ENCODE results near the gene POU4F1.
"Not testable (repeated sequence)": the region's sequence is repeated elsewhere in the genome, so short reads cannot be mapped to it uniquely, and the experiment has no call there.

The POU4F1 gene

GRCh38 chr13:78603240-78603957 is at the start of gene POU4F1:
POU4F1 (minus strand) TSS chr13:78603552; CDS start chr13:78603326, 226 bp downstream.
- no CpG with 5 or more reads among the region's 80 CpGs for WGBS (ENCODE audit: insufficient coverage, insufficient read length)
- no peak for DNase-seq (ENCODE audit: low read depth, low spot score)
- no peaks in the 10 kb centered on the region for H3K36me3 ChIP-seq (ENCODE audit: control insufficient read depth, insufficient read depth, low read length)
- peaks cover 6% of the 10 kb centered on the region; the same call in 1 of the 2 replicates for H3K4me1 ChIP-seq (ENCODE audit: control insufficient read depth, insufficient read depth, low read length)
- H3K27ac ChIP-seq (ENCODE audit: low read length): no peak within 1 kb of the TSS
- peak within 1 kb of the TSS; percentile 45; the same call in 1 of the 2 replicates for H3K4me3 ChIP-seq (ENCODE audit: low read length)
- H3K27me3 ChIP-seq (ENCODE audit: control insufficient read depth, insufficient read depth, low read length): peaks cover 88% of the 10 kb centered on the region
- no peaks in the 10 kb centered on the region for H3K9me3 ChIP-seq (ENCODE audit: control insufficient read depth, insufficient read depth, low read length)

GRCh38 chr13:78652651-78653050 is 49.3 kb upstream of the POU4F1 start:
- no peak for DNase-seq (ENCODE audit: low read depth, low spot score)
- Histone ChIP-seq H3K4me1 (ENCODE audit: control insufficient read depth, insufficient read depth, low read length) (no peaks in the 10 kb centered on the region), H3K36me3 (ENCODE audit: control insufficient read depth, insufficient read depth, low read length) (no peaks in the 10 kb centered on the region), H3K27ac (ENCODE audit: low read length) (no peak overlapping the region), H3K4me3 (ENCODE audit: low read length) (no peak overlapping the region), H3K9me3 (ENCODE audit: control insufficient read depth, insufficient read depth, low read length) (no peaks in the 10 kb centered on the region), H3K27me3 (ENCODE audit: control insufficient read depth, insufficient read depth, low read length) (no peaks in the 10 kb centered on the region)
- WGBS (ENCODE audit: insufficient coverage, insufficient read length): no CpG with 5 or more reads among the region's 1 CpG

GRCh38 chr13:78650717-78651083 is 47.3 kb upstream of the POU4F1 start:
- no CpG with 5 or more reads among the region's 2 CpGs for WGBS (ENCODE audit: insufficient coverage, insufficient read length)
- Histone ChIP-seq H3K4me3 (ENCODE audit: low read length) (no peak overlapping the region), H3K27me3 (ENCODE audit: control insufficient read depth, insufficient read depth, low read length) (no peaks in the 10 kb centered on the region), H3K9me3 (ENCODE audit: control insufficient read depth, insufficient read depth, low read length) (no peaks in the 10 kb centered on the region), H3K36me3 (ENCODE audit: control insufficient read depth, insufficient read depth, low read length) (no peaks in the 10 kb centered on the region), H3K27ac (ENCODE audit: low read length) (no peak overlapping the region), H3K4me1 (ENCODE audit: control insufficient read depth, insufficient read depth, low read length) (no peaks in the 10 kb centered on the region; the same call in 1 of the 2 replicates)
- DNase-seq (ENCODE audit: low read depth, low spot score): no peak

GRCh38 chr13:78649997-78650716 is 46.8 kb upstream of the POU4F1 start:
- Histone ChIP-seq H3K9me3 (ENCODE audit: control insufficient read depth, insufficient read depth, low read length) (no peaks in the 10 kb centered on the region), H3K27ac (ENCODE audit: low read length) (no peak overlapping the region), H3K27me3 (ENCODE audit: control insufficient read depth, insufficient read depth, low read length) (no peaks in the 10 kb centered on the region), H3K4me1 (ENCODE audit: control insufficient read depth, insufficient read depth, low read length) (no peaks in the 10 kb centered on the region; the same call in 1 of the 2 replicates), H3K36me3 (ENCODE audit: control insufficient read depth, insufficient read depth, low read length) (no peaks in the 10 kb centered on the region), H3K4me3 (ENCODE audit: low read length) (no peak overlapping the region)
- DNase-seq (ENCODE audit: low read depth, low spot score): no peak
- WGBS (ENCODE audit: insufficient coverage, insufficient read length): 100% methylated on average over 1 of the region's 3 CpGs

GRCh38 chr13:78647109-78647678 is 43.8 kb upstream of the POU4F1 start:
- not testable (repeated sequence) for H3K4me1 ChIP-seq (ENCODE audit: control insufficient read depth, insufficient read depth, low read length); H3K36me3 ChIP-seq (ENCODE audit: control insufficient read depth, insufficient read depth, low read length); H3K27me3 ChIP-seq (ENCODE audit: control insufficient read depth, insufficient read depth, low read length); H3K27ac ChIP-seq (ENCODE audit: low read length); DNase-seq (ENCODE audit: low read depth, low spot score); H3K4me3 ChIP-seq (ENCODE audit: low read length); H3K9me3 ChIP-seq (ENCODE audit: control insufficient read depth, insufficient read depth, low read length)
- WGBS (ENCODE audit: insufficient coverage, insufficient read length): no CpG with 5 or more reads among the region's 11 CpGs

GRCh38 chr13:78638216-78638615 is 34.9 kb upstream of the POU4F1 start:
- no peaks in the 10 kb centered on the region; the same call in 1 of the 2 replicates for H3K36me3 ChIP-seq (ENCODE audit: control insufficient read depth, insufficient read depth, low read length)
- no CpG with 5 or more reads among the region's 4 CpGs for WGBS (ENCODE audit: insufficient coverage, insufficient read length)

GRCh38 chr13:78636495-78636894 is 33.1 kb upstream of the POU4F1 start:
- DNase-seq (ENCODE audit: low read depth, low spot score): no peak
- Histone ChIP-seq H3K27me3 (ENCODE audit: control insufficient read depth, insufficient read depth, low read length) (no peaks in the 10 kb centered on the region), H3K9me3 (ENCODE audit: control insufficient read depth, insufficient read depth, low read length) (no peaks in the 10 kb centered on the region), H3K4me1 (ENCODE audit: control insufficient read depth, insufficient read depth, low read length) (no peaks in the 10 kb centered on the region), H3K27ac (ENCODE audit: low read length) (no peak overlapping the region), H3K4me3 (ENCODE audit: low read length) (no peak overlapping the region), H3K36me3 (ENCODE audit: control insufficient read depth, insufficient read depth, low read length) (no peaks in the 10 kb centered on the region; the same call in 1 of the 2 replicates)

More at GRCh38 chr13:78638216-78638615, 34.9 kb upstream of the POU4F1 start:
- Histone ChIP-seq H3K27ac (ENCODE audit: low read length) (no peak overlapping the region), H3K9me3 (ENCODE audit: control insufficient read depth, insufficient read depth, low read length) (no peaks in the 10 kb centered on the region), H3K27me3 (ENCODE audit: control insufficient read depth, insufficient read depth, low read length) (no peaks in the 10 kb centered on the region), H3K4me3 (ENCODE audit: low read length) (no peak overlapping the region), H3K4me1 (ENCODE audit: control insufficient read depth, insufficient read depth, low read length) (no peaks in the 10 kb centered on the region)
- DNase-seq (ENCODE audit: low read depth, low spot score): no peak

GRCh38 chr13:78632996-78633395 is 29.6 kb upstream of the POU4F1 start:
- no peaks in the 10 kb centered on the region; the same call in 1 of the 2 replicates for H3K36me3 ChIP-seq (ENCODE audit: control insufficient read depth, insufficient read depth, low read length)
- WGBS (ENCODE audit: insufficient coverage, insufficient read length): no CpG with 5 or more reads among the region's 4 CpGs

GRCh38 chr13:78631077-78631476 is 27.7 kb upstream of the POU4F1 start:
- H3K9me3 ChIP-seq (ENCODE audit: control insufficient read depth, insufficient read depth, low read length): no peaks in the 10 kb centered on the region
- WGBS (ENCODE audit: insufficient coverage, insufficient read length): no CpG with 5 or more reads among the region's 1 CpG
- no peak overlapping the region for H3K27ac ChIP-seq (ENCODE audit: low read length)

More at GRCh38 chr13:78632996-78633395, 29.6 kb upstream of the POU4F1 start:
- H3K27me3 ChIP-seq (ENCODE audit: control insufficient read depth, insufficient read depth, low read length): no peaks in the 10 kb centered on the region
- no peaks in the 10 kb centered on the region for H3K9me3 ChIP-seq (ENCODE audit: control insufficient read depth, insufficient read depth, low read length)
- no peak for DNase-seq (ENCODE audit: low read depth, low spot score)
- no peak overlapping the region for H3K4me3 ChIP-seq (ENCODE audit: low read length)
- H3K27ac ChIP-seq (ENCODE audit: low read length): no peak overlapping the region
- H3K4me1 ChIP-seq (ENCODE audit: control insufficient read depth, insufficient read depth, low read length): no peaks in the 10 kb centered on the region

GRCh38 chr13:78630511-78630910 is 27.2 kb upstream of the POU4F1 start:
- Histone ChIP-seq H3K4me3 (ENCODE audit: low read length) (no peak overlapping the region), H3K4me1 (ENCODE audit: control insufficient read depth, insufficient read depth, low read length) (no peaks in the 10 kb centered on the region), H3K27me3 (ENCODE audit: control insufficient read depth, insufficient read depth, low read length) (no peaks in the 10 kb centered on the region), H3K9me3 (ENCODE audit: control insufficient read depth, insufficient read depth, low read length) (no peaks in the 10 kb centered on the region), H3K27ac (ENCODE audit: low read length) (no peak overlapping the region), H3K36me3 (ENCODE audit: control insufficient read depth, insufficient read depth, low read length) (no peaks in the 10 kb centered on the region; the same call in 1 of the 2 replicates)
- no peak for DNase-seq (ENCODE audit: low read depth, low spot score)
- no CpG with 5 or more reads among the region's 1 CpG for WGBS (ENCODE audit: insufficient coverage, insufficient read length)

More at GRCh38 chr13:78631077-78631476, 27.7 kb upstream of the POU4F1 start:
- no peak for DNase-seq (ENCODE audit: low read depth, low spot score)
- Histone ChIP-seq H3K4me3 (ENCODE audit: low read length) (no peak overlapping the region), H3K4me1 (ENCODE audit: control insufficient read depth, insufficient read depth, low read length) (no peaks in the 10 kb centered on the region), H3K36me3 (ENCODE audit: control insufficient read depth, insufficient read depth, low read length) (no peaks in the 10 kb centered on the region; the same call in 1 of the 2 replicates), H3K27me3 (ENCODE audit: control insufficient read depth, insufficient read depth, low read length) (no peaks in the 10 kb centered on the region)

All from iPS DF 6.9 (cell line).